ENCODE results near the gene HEXA.

The HEXA gene

GRCh38 chr15:72342385-72342784 is 33.4 kb downstream of the HEXA start:
- no peaks in the 10 kb centered on the region for H3K9me3 Mint-ChIP-seq
- H3K4me1 Mint-ChIP-seq: peaks cover 12% of the 10 kb centered on the region
- H3K4me3 Mint-ChIP-seq: no peak overlapping the region
- no peak overlapping the region for H3K27ac Mint-ChIP-seq
- H3K36me3 Mint-ChIP-seq (ENCODE audit: low read depth): peaks cover 22% of the 10 kb centered on the region
- H3K27me3 Mint-ChIP-seq (ENCODE audit: low read depth): no peaks in the 10 kb centered on the region
- peak in 1 of 3 experiments; percentile 30 for TF ChIP-seq CTCF (IDR thresholded peaks at IDR 0.05; ENCODE audit: unreplicated experiment in 3 of 3)

- H3K9me3 Mint-ChIP-seq: no peaks in the 10 kb centered on the region
- H3K4me3 Mint-ChIP-seq: no peak overlapping the region
- H3K27me3 Mint-ChIP-seq (ENCODE audit: low read depth): no peaks in the 10 kb centered on the region
- H3K36me3 Mint-ChIP-seq (ENCODE audit: low read depth): peaks cover 23% of the 10 kb centered on the region
- TF ChIP-seq CTCF (IDR thresholded peaks at IDR 0.05; ENCODE audit: unreplicated experiment in 3 of 3): peak in 2 of 3 experiments; percentile 24 to 42
- H3K27ac Mint-ChIP-seq: no peak overlapping the region
- H3K4me1 Mint-ChIP-seq: peaks cover 12% of the 10 kb centered on the region
Observed at GRCh38 chr15:72341361-72341760, 34.5 kb downstream of the HEXA start.

GRCh38 chr15:72340366-72340765 is 35.4 kb downstream of the HEXA start:
- no peaks in the 10 kb centered on the region for H3K27me3 Mint-ChIP-seq (ENCODE audit: low read depth)
- no peak for TF ChIP-seq CTCF (IDR thresholded peaks at IDR 0.05; ENCODE audit: unreplicated experiment in 3 of 3)
- H3K9me3 Mint-ChIP-seq: no peaks in the 10 kb centered on the region
- H3K36me3 Mint-ChIP-seq (ENCODE audit: low read depth): peaks cover 16% of the 10 kb centered on the region
- peak overlapping the region in 2 of 3 experiments; percentile 15 to 75 for H3K27ac Mint-ChIP-seq
- peaks cover 12% of the 10 kb centered on the region for H3K4me1 Mint-ChIP-seq
- no peak overlapping the region for H3K4me3 Mint-ChIP-seq

- TF ChIP-seq CTCF (IDR thresholded peaks at IDR 0.05; ENCODE audit: unreplicated experiment in 3 of 3): no peak
- Mint-ChIP-seq H3K27me3 (ENCODE audit: low read depth) (no peaks in the 10 kb centered on the region), H3K9me3 (no peaks in the 10 kb centered on the region), H3K27ac (peak overlapping the region; percentile 15 to 75 (median 22)), H3K4me3 (no peak overlapping the region), H3K4me1 (peaks cover 12% of the 10 kb centered on the region), H3K36me3 (ENCODE audit: low read depth) (peaks cover 18% of the 10 kb centered on the region)
Observed at GRCh38 chr15:72339777-72340177, 36.0 kb downstream of the HEXA start.

- no peaks in the 10 kb centered on the region for H3K9me3 Mint-ChIP-seq
- no peak for TF ChIP-seq CTCF (IDR thresholded peaks at IDR 0.05; ENCODE audit: unreplicated experiment in 3 of 3)
- no peaks in the 10 kb centered on the region for H3K27me3 Mint-ChIP-seq (ENCODE audit: low read depth)
- peaks cover 12% of the 10 kb centered on the region for H3K4me1 Mint-ChIP-seq
- H3K4me3 Mint-ChIP-seq: no peak overlapping the region
- H3K27ac Mint-ChIP-seq: peak overlapping the region; percentile 55 to 75 (median 56)
- peaks cover 23% of the 10 kb centered on the region for H3K36me3 Mint-ChIP-seq (ENCODE audit: low read depth)
Observed at GRCh38 chr15:72338617-72339321, 37.0 kb downstream of the HEXA start.

- Mint-ChIP-seq H3K36me3 (ENCODE audit: low read depth) (peaks cover 23% of the 10 kb centered on the region), H3K4me1 (peaks cover 12% of the 10 kb centered on the region), H3K9me3 (no peaks in the 10 kb centered on the region), H3K27ac (no peak overlapping the region), H3K27me3 (ENCODE audit: low read depth) (no peaks in the 10 kb centered on the region), H3K4me3 (no peak overlapping the region)
- no peak for TF ChIP-seq CTCF (IDR thresholded peaks at IDR 0.05; ENCODE audit: unreplicated experiment in 3 of 3)
Observed at GRCh38 chr15:72338148-72338547, 37.7 kb downstream of the HEXA start.

Data from nephron (organoid).